Endodermal cell (in vitro differentiated cells): ENCODE measurements around the gene MTHFD1L. TPM values are rescaled to one million over a fixed set of nuclear protein-coding genes. Genes with fewer than 3 reads are reported as not detected.

Experiments used
- DNase-seq: peaks from one replicate; pipeline ENCODE4 v3.0.0-alpha.2; 2017
- H3K27ac ChIP-seq: 2 replicates; pipeline ENCODE4 v1.5.1; 2013; ENCODE audit warnings: mild to moderate bottlenecking, low read depth, low read length, moderate library complexity
- H3K27me3 ChIP-seq: 2 replicates; pipeline ENCODE4 v1.6.1; 2013; ENCODE audit warnings: mild to moderate bottlenecking, low read length, moderate library complexity; ENCODE audit not compliant: insufficient read depth, control insufficient read depth, poor library complexity, severe bottlenecking
- H3K36me3 ChIP-seq: 2 replicates; pipeline ENCODE4 v1.7.0; 2013; ENCODE audit warnings: mild to moderate bottlenecking, low read length, moderate library complexity; ENCODE audit not compliant: control insufficient read depth, insufficient read depth
- H3K4me1 ChIP-seq: one replicate; pipeline ENCODE4 v1.7.0; 2013; ENCODE audit warnings: low read length; ENCODE audit not compliant: control insufficient read depth, insufficient read depth
- H3K4me3 ChIP-seq: 2 replicates; pipeline ENCODE4 v1.5.1; 2013; ENCODE audit warnings: mild to moderate bottlenecking, low read length, moderate library complexity
- H3K9ac ChIP-seq: 2 replicates; pipeline ENCODE4 v1.6.1; 2013; ENCODE audit warnings: mild to moderate bottlenecking, low read length, moderate library complexity; ENCODE audit not compliant: poor library complexity, severe bottlenecking; ENCODE audit errors: extremely low read depth
- H3K9me3 ChIP-seq: 2 replicates; pipeline ENCODE4 v1.6.1; 2013; ENCODE audit warnings: mild to moderate bottlenecking, low read length, moderate library complexity; ENCODE audit not compliant: control insufficient read depth
- H3K27ac Mint-ChIP-seq: 2 replicates; pipeline ENCODE4 v1.8.0; 2020; ENCODE audit warnings: mixed read lengths
- H3K27me3 Mint-ChIP-seq: 2 replicates; pipeline ENCODE4 v1.8.0; 2021; ENCODE audit warnings: mild to moderate bottlenecking, mixed read lengths; ENCODE audit not compliant: insufficient read depth
- H3K36me3 Mint-ChIP-seq: 2 replicates; pipeline ENCODE4 v1.8.0; 2020; ENCODE audit warnings: low read depth, mixed read lengths
- H3K4me1 Mint-ChIP-seq: 2 replicates; pipeline ENCODE4 v1.8.0; 2020; ENCODE audit warnings: mixed read lengths
- H3K4me3 Mint-ChIP-seq: 2 replicates; pipeline ENCODE4 v1.8.0; 2020; ENCODE audit warnings: mild to moderate bottlenecking, moderate library complexity, mixed read lengths
- H3K9me3 Mint-ChIP-seq: 2 replicates; pipeline ENCODE4 v1.8.0; 2020; ENCODE audit warnings: mild to moderate bottlenecking, mixed read lengths
- CTCF ChIP-seq: fragments of 200-600 bp; sonication (generic); conservative IDR thresholded peaks from 2 replicates; pipeline ENCODE4 v1.5.0; 2021; ENCODE audit warnings: antibody characterized with exemption, mild to moderate bottlenecking
- WGBS, 2 experiments: methylation state at CpG; one replicate each; pipeline versions ENCODE4 v1.1.5 to v1.1.7; 2013; ENCODE audit warnings: missing lambda C conversion rate in 2 of 2, mixed read lengths in 1 of 2; ENCODE audit not compliant: insufficient coverage in 1 of 2, insufficient read length in 1 of 2; 5-methylcytosine and 5-hydroxymethylcytosine counted together
- total RNA-seq, 2 donors: library from RNA; stranded (reverse); fragmentation: NEBNext Ultra II Directional in 1 of 2; extraction: Animal tissue kit (Norgen Biotek cat#: 25700) in 1 of 2; gene quantifications; 2 replicates in 1 of 2; 3 replicates in 1 of 2; pipeline ENCODE4 v1.2.1, GENCODE V29; 2021

The MTHFD1L gene
- total RNA-seq, 2 donors from 2014 or later, result 70.2 to 72.6 TPM

- no peaks in the 10 kb centered on the region for H3K27me3 Mint-ChIP-seq
- H3K9ac ChIP-seq, result no peak overlapping the region
- H3K27ac Mint-ChIP-seq, result no peak overlapping the region
- TF ChIP-seq CTCF, result peak; percentile 90
- no peaks in the 10 kb centered on the region for H3K9me3 ChIP-seq
- H3K27ac ChIP-seq, result no peak overlapping the region
- H3K36me3 ChIP-seq, result peaks cover 70% of the 10 kb centered on the region
- 46% methylated on average over 6 to 7 of the region's 7 CpGs for WGBS, 2 experiments
- DNase-seq, result peak; percentile 89
- no peaks in the 10 kb centered on the region for H3K4me1 ChIP-seq
- no peaks in the 10 kb centered on the region for H3K9me3 Mint-ChIP-seq
- peaks cover 43% of the 10 kb centered on the region for H3K36me3 Mint-ChIP-seq
- H3K27me3 ChIP-seq, result no peaks in the 10 kb centered on the region
- peaks cover 6% of the 10 kb centered on the region for H3K4me1 Mint-ChIP-seq
- no peak overlapping the region for H3K4me3 Mint-ChIP-seq
- no peak overlapping the region for H3K4me3 ChIP-seq
These were observed 26.5 kb downstream of the MTHFD1L start for GRCh38 chr6:150891888-150892485.

GRCh38 chr6:150894191-150894744 lies 28.8 kb downstream of the MTHFD1L start:
- Mint-ChIP-seq H3K27ac (peak overlapping the region; percentile 11), H3K9me3 (no peaks in the 10 kb centered on the region), H3K27me3 (no peaks in the 10 kb centered on the region), H3K4me1 (peaks cover 6% of the 10 kb centered on the region), H3K36me3 (peaks cover 37% of the 10 kb centered on the region), H3K4me3 (no peak overlapping the region)
- Histone ChIP-seq H3K27ac (no peak overlapping the region), H3K9me3 (no peaks in the 10 kb centered on the region), H3K4me1 (no peaks in the 10 kb centered on the region), H3K9ac (no peak overlapping the region), H3K27me3 (no peaks in the 10 kb centered on the region), H3K36me3 (peaks cover 67% of the 10 kb centered on the region), H3K4me3 (no peak overlapping the region)
- no peak for DNase-seq
- WGBS, 2 experiments, result 94 to 100% methylated on average over 6 to 8 of the region's 8 CpGs
- no peak for TF ChIP-seq CTCF

GRCh38 chr6:150894935-150895552 lies 29.5 kb downstream of the MTHFD1L start:
- no peak overlapping the region for H3K27ac ChIP-seq
- H3K9ac ChIP-seq, result no peak overlapping the region
- H3K9me3 Mint-ChIP-seq, result no peaks in the 10 kb centered on the region
- peaks cover 34% of the 10 kb centered on the region for H3K36me3 Mint-ChIP-seq
- peaks cover 66% of the 10 kb centered on the region for H3K36me3 ChIP-seq
- H3K27me3 ChIP-seq, result no peaks in the 10 kb centered on the region
- H3K4me1 Mint-ChIP-seq, result peaks cover 6% of the 10 kb centered on the region
- 89 to 100% methylated on average over 6 to 12 of the region's 12 CpGs for WGBS, 2 experiments
- TF ChIP-seq CTCF, result peak; percentile 51
- H3K27me3 Mint-ChIP-seq, result no peaks in the 10 kb centered on the region
- no peaks in the 10 kb centered on the region for H3K4me1 ChIP-seq
- no peaks in the 10 kb centered on the region for H3K9me3 ChIP-seq
- no peak overlapping the region for H3K4me3 Mint-ChIP-seq
- no peak for DNase-seq
- peak overlapping the region; percentile 80 for H3K27ac Mint-ChIP-seq
- no peak overlapping the region for H3K4me3 ChIP-seq
